Smooth muscle cell (in vitro differentiated cells): Measurements from ENCODE around the gene MRPL20. TPM values are rescaled to one million over a fixed set of nuclear protein-coding genes. Genes with fewer than 3 reads are reported as not detected.
"Not testable (repeated sequence)": the region's sequence is repeated elsewhere in the genome, so short reads cannot be mapped to it uniquely, and the experiment has no call there.

Experiments used
- DNase-seq: peaks from one replicate; lab custom pipeline; 2025; ENCODE audit not compliant: unreplicated experiment; lab: John Stamatoyannopoulos, UW
- H2AFZ ChIP-seq: fragments of 200-600 bp; sonication (generic); 2 replicates; pipeline ENCODE4 v1.6.0; 2016; ENCODE audit warnings: antibody characterized with exemption, low read depth, mild to moderate bottlenecking
- H3F3A ChIP-seq: fragments of 200-600 bp; sonication (generic); 2 replicates; pipeline ENCODE4 v1.6.0; 2017; ENCODE audit warnings: antibody characterized with exemption, low read depth
- H3K27ac ChIP-seq: fragments of 200-600 bp; sonication (generic); 2 replicates; pipeline ENCODE4 v1.5.1; 2016; ENCODE audit warnings: low read depth, mild to moderate bottlenecking
- H3K27me3 ChIP-seq: fragments of 200-600 bp; sonication (generic); 2 replicates; pipeline ENCODE4 v1.6.1; 2016; ENCODE audit warnings: low read depth, mild to moderate bottlenecking
- H3K36me3 ChIP-seq: fragments of 200-600 bp; sonication (generic); 2 replicates; pipeline ENCODE4 v1.5.1; 2016; ENCODE audit warnings: low read depth
- H3K4me1 ChIP-seq: fragments of 200-600 bp; sonication (generic); 2 replicates; pipeline ENCODE4 v1.5.1; 2016; ENCODE audit warnings: low read depth
- H3K4me2 ChIP-seq: fragments of 200-600 bp; sonication (generic); 2 replicates; pipeline ENCODE4 v1.6.0; 2016; ENCODE audit warnings: mild to moderate bottlenecking
- H3K4me3 ChIP-seq: fragments of 200-600 bp; sonication (generic); 2 replicates; pipeline ENCODE4 v1.5.1; 2016; ENCODE audit warnings: mild to moderate bottlenecking
- H3K79me2 ChIP-seq: fragments of 200-600 bp; sonication (generic); 2 replicates; pipeline ENCODE4 v1.6.0; 2016; ENCODE audit warnings: low read depth, mild to moderate bottlenecking
- H3K9ac ChIP-seq: fragments of 200-600 bp; sonication (generic); 2 replicates; pipeline ENCODE4 v1.6.0; 2016; ENCODE audit warnings: low read depth
- H3K9me3 ChIP-seq: fragments of 200-600 bp; sonication (generic); replicated peaks from 2 replicates; pipeline ENCODE4 v1.5.1; 2016; ENCODE audit warnings: low read depth
- H4K20me1 ChIP-seq: fragments of 200-600 bp; sonication (generic); 2 replicates; pipeline ENCODE4 v1.6.0; 2016; ENCODE audit warnings: low read depth
- WGBS: methylation state at CpG from one replicate; pipeline ENCODE4 v1.1.7; 2016; ENCODE audit warnings: low lambda C conversion rate; 5-methylcytosine and 5-hydroxymethylcytosine counted together
- polyA plus RNA-seq: library from polyadenylated mRNA; unstranded; fragments of >200 nt; fragmentation: Nextera tagmentation; extraction: Ambion mirVana; gene quantifications from 2 replicates; pipeline ENCODE4 v1.2.1, GENCODE V29; 2016
- total RNA-seq: library from RNA; depleted of rRNA; stranded (reverse); fragments of >200 nt; gene quantifications from 2 replicates; pipeline ENCODE4 v1.2.3, GENCODE V29; 2014
- TF ChIP-seq, protein P1 (sequence below): fragments of 200-600 bp; sonication (generic); IDR thresholded peaks from 2 replicates; pipeline ENCODE4 v1.5.1; 2017; ENCODE audit warnings: borderline replicate concordance, mild to moderate bottlenecking, antibody characterized with exemption; ENCODE audit not compliant: insufficient read depth, poor library complexity, severe bottlenecking

The MRPL20 gene
- total and polyA plus RNA-seq, 2 experiments from 2014 or later = 99.6 to 147 TPM

DNA sequence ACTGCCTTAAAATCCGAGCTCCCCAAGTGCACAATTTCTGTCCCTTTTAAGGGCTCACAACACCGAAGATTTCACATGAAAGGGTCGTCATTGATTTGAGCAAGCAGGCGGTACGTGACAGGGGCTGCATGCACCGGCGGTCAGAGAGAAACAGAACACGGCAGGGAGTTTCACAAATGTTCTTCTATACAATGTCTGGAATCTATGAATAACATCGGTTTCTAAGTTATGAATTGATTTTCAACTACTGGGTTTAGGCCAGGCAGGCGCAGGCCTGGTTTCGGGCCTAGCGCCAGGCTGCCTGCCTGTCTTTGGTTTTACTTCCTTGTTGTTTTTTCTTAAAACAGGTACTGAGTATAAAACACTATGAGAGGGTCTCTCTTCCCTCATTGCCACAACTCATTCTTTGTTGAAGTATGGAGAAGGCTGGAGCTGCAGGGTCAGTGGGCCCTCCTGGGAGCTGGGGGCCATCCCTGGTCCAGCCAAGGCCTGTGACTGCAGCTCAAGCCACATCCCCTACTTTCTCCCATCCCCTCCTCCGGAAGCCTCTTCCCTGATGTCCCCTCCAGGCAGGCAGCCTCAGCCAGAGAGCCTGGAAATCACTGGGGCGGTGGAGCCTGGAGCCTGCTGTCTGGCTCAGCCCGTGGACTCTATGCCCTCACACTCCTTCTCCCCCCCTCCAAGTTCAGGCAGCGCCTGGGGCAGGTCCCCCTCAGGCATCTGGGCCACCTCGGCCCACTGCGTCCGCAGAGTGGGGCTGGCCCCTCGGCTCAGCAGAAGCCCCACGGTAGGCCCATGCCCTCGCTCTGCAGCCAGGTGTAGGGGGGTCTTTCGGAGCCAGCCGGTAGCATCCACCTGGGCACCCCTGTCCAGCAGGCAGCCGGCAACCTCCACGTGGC, 11.6 kb upstream of the MRPL20 start:
- H3K79me2 ChIP-seq = no peaks in the 10 kb centered on the region
- H4K20me1 ChIP-seq = no peaks in the 10 kb centered on the region
- H3K4me1 ChIP-seq = peaks cover 6% of the 10 kb centered on the region
- H2AFZ ChIP-seq = no peak overlapping the region
- no peak overlapping the region for H3K4me3 ChIP-seq
- 93% methylated on average over 26 of the region's 26 CpGs for WGBS
- no peaks in the 10 kb centered on the region for H3K27me3 ChIP-seq
- TF ChIP-seq, protein P1, sequence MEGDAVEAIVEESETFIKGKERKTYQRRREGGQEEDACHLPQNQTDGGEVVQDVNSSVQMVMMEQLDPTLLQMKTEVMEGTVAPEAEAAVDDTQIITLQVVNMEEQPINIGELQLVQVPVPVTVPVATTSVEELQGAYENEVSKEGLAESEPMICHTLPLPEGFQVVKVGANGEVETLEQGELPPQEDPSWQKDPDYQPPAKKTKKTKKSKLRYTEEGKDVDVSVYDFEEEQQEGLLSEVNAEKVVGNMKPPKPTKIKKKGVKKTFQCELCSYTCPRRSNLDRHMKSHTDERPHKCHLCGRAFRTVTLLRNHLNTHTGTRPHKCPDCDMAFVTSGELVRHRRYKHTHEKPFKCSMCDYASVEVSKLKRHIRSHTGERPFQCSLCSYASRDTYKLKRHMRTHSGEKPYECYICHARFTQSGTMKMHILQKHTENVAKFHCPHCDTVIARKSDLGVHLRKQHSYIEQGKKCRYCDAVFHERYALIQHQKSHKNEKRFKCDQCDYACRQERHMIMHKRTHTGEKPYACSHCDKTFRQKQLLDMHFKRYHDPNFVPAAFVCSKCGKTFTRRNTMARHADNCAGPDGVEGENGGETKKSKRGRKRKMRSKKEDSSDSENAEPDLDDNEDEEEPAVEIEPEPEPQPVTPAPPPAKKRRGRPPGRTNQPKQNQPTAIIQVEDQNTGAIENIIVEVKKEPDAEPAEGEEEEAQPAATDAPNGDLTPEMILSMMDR = no peak
- H3K36me3 ChIP-seq = no peaks in the 10 kb centered on the region
- no peak overlapping the region for H3K27ac ChIP-seq
- no peak for DNase-seq
- H3K9ac ChIP-seq = no peak overlapping the region
- no peaks in the 10 kb centered on the region for H3K9me3 ChIP-seq
- H3F3A ChIP-seq = no peaks in the 10 kb centered on the region
- no peak overlapping the region for H3K4me2 ChIP-seq

- DNase-seq, H3K4me1 ChIP-seq, H3K79me2 ChIP-seq, H2AFZ ChIP-seq, H3F3A ChIP-seq, H3K36me3 ChIP-seq, H3K4me2 ChIP-seq, H3K9me3 ChIP-seq, H3K27ac ChIP-seq, H4K20me1 ChIP-seq, H3K4me3 ChIP-seq, H3K9ac ChIP-seq, H3K27me3 ChIP-seq: not testable (repeated sequence)
- 86% methylated on average over 25 of the region's 25 CpGs for WGBS
Measured at GRCh38 chr1:1417825-1418463, 10.9 kb upstream of the MRPL20 start.

DNA sequence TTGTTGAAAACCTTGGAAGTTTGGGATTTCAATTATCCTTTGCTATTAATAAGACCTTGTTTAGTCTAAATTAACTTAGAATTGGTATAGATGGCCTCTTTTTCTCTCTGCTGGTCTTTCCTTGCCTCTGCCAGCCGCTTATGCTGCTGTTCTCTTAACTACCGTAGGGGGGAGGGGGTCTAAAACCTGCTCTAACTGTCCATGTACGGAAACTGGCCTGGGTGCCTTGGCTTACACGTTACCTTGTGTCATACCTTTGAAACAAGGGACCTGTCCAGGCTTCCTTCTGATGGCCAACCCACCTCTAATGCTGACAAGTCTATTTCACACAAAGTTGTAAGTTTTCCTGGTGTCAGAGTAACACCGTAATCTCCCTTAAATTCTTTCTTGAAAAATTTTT, 10.3 kb upstream of the MRPL20 start:
- not testable (repeated sequence) for H3K27me3 ChIP-seq, H3K4me3 ChIP-seq, H4K20me1 ChIP-seq, H3F3A ChIP-seq, H3K27ac ChIP-seq, H3K4me1 ChIP-seq, H2AFZ ChIP-seq, H3K36me3 ChIP-seq, H3K9me3 ChIP-seq, H3K79me2 ChIP-seq, DNase-seq, H3K9ac ChIP-seq, H3K4me2 ChIP-seq
- WGBS = 79% methylated on average over 5 of the region's 5 CpGs

- H3F3A ChIP-seq = no peaks in the 10 kb centered on the region
- 88% methylated on average over 12 of the region's 13 CpGs for WGBS
- no peak for DNase-seq
- no peak overlapping the region for H3K4me2 ChIP-seq
- no peak overlapping the region for H2AFZ ChIP-seq
- H3K27me3 ChIP-seq = no peaks in the 10 kb centered on the region
- no peaks in the 10 kb centered on the region for H3K9me3 ChIP-seq
- H3K79me2 ChIP-seq = no peaks in the 10 kb centered on the region
- no peaks in the 10 kb centered on the region for H3K36me3 ChIP-seq
- TF ChIP-seq, protein P1 = no peak
- no peaks in the 10 kb centered on the region for H3K4me1 ChIP-seq
- H3K4me3 ChIP-seq = no peak overlapping the region
- no peaks in the 10 kb centered on the region for H4K20me1 ChIP-seq
- H3K9ac ChIP-seq = no peak overlapping the region
- no peak overlapping the region for H3K27ac ChIP-seq
Measured at GRCh38 chr1:1415751-1416150, 8.7 kb upstream of the MRPL20 start.

GRCh38 chr1:1412311-1412902, 5.3 kb upstream of the MRPL20 start:
- H3F3A ChIP-seq, H3K4me2 ChIP-seq, H3K9me3 ChIP-seq, H3K36me3 ChIP-seq, H3K27me3 ChIP-seq, H3K4me3 ChIP-seq, H3K27ac ChIP-seq, H2AFZ ChIP-seq, DNase-seq, H3K9ac ChIP-seq: not testable (repeated sequence)
- peaks cover 18% of the 10 kb centered on the region for H4K20me1 ChIP-seq
- peaks cover 23% of the 10 kb centered on the region for H3K79me2 ChIP-seq
- H3K4me1 ChIP-seq = peaks cover 13% of the 10 kb centered on the region
- WGBS = 99% methylated on average over 11 of the region's 11 CpGs
